NCI-H226 (cell line): ENCODE data around the gene SEC16B.

Experiments used
- DNase-seq: peaks from one replicate; pipeline ENCODE4 v3.0.0-alpha.2; 2015

Gene SEC16B

DNA sequence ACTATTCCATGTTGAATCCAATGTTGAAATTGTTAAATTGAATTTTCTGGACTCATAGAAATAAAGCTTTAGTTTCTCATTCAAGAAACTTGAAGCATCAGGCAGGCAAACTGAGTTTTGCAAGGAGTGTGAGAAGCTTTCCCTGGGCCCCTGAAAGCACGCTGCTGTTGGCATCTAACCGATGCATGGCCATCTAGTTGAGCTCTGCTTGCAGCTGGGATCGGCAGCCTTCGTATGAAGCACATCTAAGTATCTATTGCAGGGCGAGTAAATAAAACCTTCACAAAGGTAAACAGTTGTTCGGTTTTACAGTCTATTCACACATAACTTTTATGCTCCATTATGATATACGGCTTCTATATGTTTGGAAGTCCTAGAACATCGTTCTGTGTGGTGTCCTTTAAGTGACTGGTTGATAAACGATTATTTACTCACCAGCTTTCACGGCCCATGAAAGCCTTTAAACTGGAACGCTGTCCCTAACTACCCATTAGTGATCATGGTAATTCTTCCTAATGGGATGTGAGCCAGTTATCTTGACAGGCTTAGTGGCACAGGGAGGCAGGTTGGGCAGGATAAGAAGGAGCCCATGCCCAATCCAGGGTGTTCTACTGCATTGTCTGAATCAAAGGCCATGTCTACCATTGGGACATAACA, 71.7 kb downstream of the SEC16B start:
- DNase-seq = no peak

GRCh38 chr1:177897281-177897997, 72.4 kb downstream of the SEC16B start:
- no peak for DNase-seq
